Measurements from ENCODE around the gene ROBO2.

GRCh38 chr3:77328690-77329089, 288.8 kb downstream of the ROBO2 start:
- TF ChIP-seq, protein P1, sequence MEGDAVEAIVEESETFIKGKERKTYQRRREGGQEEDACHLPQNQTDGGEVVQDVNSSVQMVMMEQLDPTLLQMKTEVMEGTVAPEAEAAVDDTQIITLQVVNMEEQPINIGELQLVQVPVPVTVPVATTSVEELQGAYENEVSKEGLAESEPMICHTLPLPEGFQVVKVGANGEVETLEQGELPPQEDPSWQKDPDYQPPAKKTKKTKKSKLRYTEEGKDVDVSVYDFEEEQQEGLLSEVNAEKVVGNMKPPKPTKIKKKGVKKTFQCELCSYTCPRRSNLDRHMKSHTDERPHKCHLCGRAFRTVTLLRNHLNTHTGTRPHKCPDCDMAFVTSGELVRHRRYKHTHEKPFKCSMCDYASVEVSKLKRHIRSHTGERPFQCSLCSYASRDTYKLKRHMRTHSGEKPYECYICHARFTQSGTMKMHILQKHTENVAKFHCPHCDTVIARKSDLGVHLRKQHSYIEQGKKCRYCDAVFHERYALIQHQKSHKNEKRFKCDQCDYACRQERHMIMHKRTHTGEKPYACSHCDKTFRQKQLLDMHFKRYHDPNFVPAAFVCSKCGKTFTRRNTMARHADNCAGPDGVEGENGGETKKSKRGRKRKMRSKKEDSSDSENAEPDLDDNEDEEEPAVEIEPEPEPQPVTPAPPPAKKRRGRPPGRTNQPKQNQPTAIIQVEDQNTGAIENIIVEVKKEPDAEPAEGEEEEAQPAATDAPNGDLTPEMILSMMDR (IDR thresholded peaks at IDR 0.05), result no peak
- TF ChIP-seq POLR2AphosphoS5 (IDR thresholded peaks at IDR 0.05) (no peak), POLR2A (IDR thresholded peaks at IDR 0.05) (no peak), EP300 (IDR thresholded peaks at IDR 0.05) (no peak)
